Spleen (tissue), 11 donors: Measurements from ENCODE around the gene EPB41L4A. TPM values are rescaled to one million over a fixed set of nuclear protein-coding genes. Genes with fewer than 3 reads are reported as not detected.

Experiments
- DNase-seq: peaks from one replicate; pipeline ENCODE4 v3.0.0-alpha.2; 2020
- H3K27ac ChIP-seq, 8 donors: fragments of 200-600 bp; sonication (generic) in 7 of 8; 1 replicate in 4 of 8; 2 replicates in 4 of 8; pipeline versions ENCODE4 v1.5.0 to v1.8.0; 2016 to 2021; ENCODE audit warnings: inconsistent platforms in 4 of 8, mild to moderate bottlenecking in 4 of 8, moderate library complexity in 1 of 8
- H3K27me3 ChIP-seq, 7 donors: fragments of 200-600 bp; sonication (generic) in 6 of 7; replicated peaks in 1 of 7; 1 replicate in 4 of 7; 2 replicates in 3 of 7; pipeline versions ENCODE4 v1.5.0 to v1.8.0; 2016 to 2021; ENCODE audit warnings: inconsistent platforms in 3 of 7, mild to moderate bottlenecking in 1 of 7
- H3K36me3 ChIP-seq, 6 donors: fragments of 200-600 bp; sonication (generic) in 5 of 6; 1 replicate in 4 of 6; 2 replicates in 2 of 6; pipeline versions ENCODE4 v1.5.0 to v1.8.0; 2016 to 2021; ENCODE audit warnings: inconsistent platforms in 2 of 6
- H3K4me1 ChIP-seq, 6 donors: fragments of 200-600 bp; sonication (generic) in 5 of 6; 1 replicate in 3 of 6; 2 replicates in 3 of 6; pipeline versions ENCODE4 v1.5.0 to v1.8.0; 2016 to 2021; ENCODE audit warnings: inconsistent platforms in 3 of 6
- H3K4me3 ChIP-seq, 8 donors: fragments of 200-600 bp; sonication (generic) in 7 of 8; 1 replicate in 4 of 8; 2 replicates in 4 of 8; pipeline versions ENCODE4 v1.5.0 to v1.8.0; 2016 to 2021; ENCODE audit warnings: inconsistent platforms in 4 of 8, mild to moderate bottlenecking in 4 of 8, moderate library complexity in 2 of 8
- H3K9me3 ChIP-seq, 8 donors: fragments of 200-600 bp; sonication (generic) in 7 of 8; 1 replicate in 4 of 8; 2 replicates in 4 of 8; pipeline versions ENCODE4 v1.5.0 to v1.8.0; 2016 to 2021; ENCODE audit warnings: inconsistent platforms in 4 of 8
- POLR2A ChIP-seq, 3 donors: fragments of 450-650 bp; IDR thresholded peaks; one replicate each; pipeline ENCODE4 v1.5.1; 2017; ENCODE audit warnings: antibody characterized with exemption in 3 of 3, mild to moderate bottlenecking in 1 of 3
- POLR2AphosphoS5 ChIP-seq, 3 donors: sonication (generic); formaldehyde crosslinking; IDR thresholded peaks; one replicate each; pipeline ENCODE4 v1.5.1; 2017; ENCODE audit warnings: antibody characterized with exemption in 3 of 3
- WGBS, 5 donors: extraction: QIAGEN DNeasy Blood & Tissue Kit in 3 of 5; methylation state at CpG; one replicate each; pipeline versions ENCODE4 v1.1.5 to v1.1.7; 2013 to 2018; 5-methylcytosine and 5-hydroxymethylcytosine counted together
- intact Hi-C: fragments of 100-400 bp; cut with DNase I; formaldehyde crosslinking; loops from one replicate; pipeline ENCODE4 v1.15.0; 2023; ENCODE audit warnings: low total_unique reads
- polyA plus RNA-seq, 3 donors: library from polyadenylated mRNA; stranded (reverse); fragments of 200-250 nt; gene quantifications; one replicate each; pipeline ENCODE4 v1.2.1, GENCODE V29; 2013
- total RNA-seq, 7 donors: library from RNA; depleted of rRNA in 3 of 7; stranded (reverse); fragments of >200 nt in 3 of 7; fragmentation: NEBNext Ultra II Directional in 4 of 7; extraction: Animal tissue kit (Norgen Biotek cat#: 25700) in 4 of 7; gene quantifications; one replicate each; pipeline versions ENCODE4 v1.1.0 to v1.2.1, GENCODE V29; 2016 to 2021
- TF ChIP-seq, protein P1 (sequence below), 11 experiments: fragments of 200-600 bp in 7 of 11; fragments of 450-650 bp in 4 of 11; sonication (generic) in 4 of 11; IDR thresholded peaks in 8 of 11; conservative IDR thresholded peaks in 3 of 11; 1 replicate in 7 of 11; 2 replicates in 4 of 11; pipeline versions ENCODE4 v1.4.0 to v1.8.0; 2016 to 2021; ENCODE audit warnings: antibody characterized with exemption in 11 of 11, inconsistent platforms in 4 of 11, mild to moderate bottlenecking in 1 of 11
- donor health status: healthy with polysubstance abuse.
- donor health status: DM: no; HTN: no; CAD: no; lungs with moderate emphysema.
- donor health status: DM: no; HTN: no; CAD: no.
- donor health status: Bipolar disorder and iron deficiency.
- donor health status: healthy.
- donor health status: DM: no; HTN: no; CAD: no.
- donor health status: DM: yes; HTN: yes; CAD: no.

Gene EPB41L4A
- total and polyA plus RNA-seq, 10 donors = 1.4 to 28.1 (median 12.2) TPM

GRCh38 chr5:112275671-112276070 is 143.4 kb downstream of the EPB41L4A start:
- Histone ChIP-seq H3K36me3 (no peaks in the 10 kb centered on the region), H3K27ac (no peak overlapping the region), H3K27me3 (no peaks in the 10 kb centered on the region), H3K4me3 (no peak overlapping the region), H3K4me1 (peaks cover 0 to 7% (median 0%) of the 10 kb centered on the region in 6 donors), H3K9me3 (no peaks in the 10 kb centered on the region)
- WGBS, 5 donors = 81 to 100% (median 84%) methylated on average over 1 of the region's 1 CpG
- intact Hi-C loops = no loop called here
- TF ChIP-seq POLR2A (IDR thresholded peaks at IDR 0.05) (no peak), POLR2AphosphoS5 (IDR thresholded peaks at IDR 0.05) (no peak)
- TF ChIP-seq, protein P1, sequence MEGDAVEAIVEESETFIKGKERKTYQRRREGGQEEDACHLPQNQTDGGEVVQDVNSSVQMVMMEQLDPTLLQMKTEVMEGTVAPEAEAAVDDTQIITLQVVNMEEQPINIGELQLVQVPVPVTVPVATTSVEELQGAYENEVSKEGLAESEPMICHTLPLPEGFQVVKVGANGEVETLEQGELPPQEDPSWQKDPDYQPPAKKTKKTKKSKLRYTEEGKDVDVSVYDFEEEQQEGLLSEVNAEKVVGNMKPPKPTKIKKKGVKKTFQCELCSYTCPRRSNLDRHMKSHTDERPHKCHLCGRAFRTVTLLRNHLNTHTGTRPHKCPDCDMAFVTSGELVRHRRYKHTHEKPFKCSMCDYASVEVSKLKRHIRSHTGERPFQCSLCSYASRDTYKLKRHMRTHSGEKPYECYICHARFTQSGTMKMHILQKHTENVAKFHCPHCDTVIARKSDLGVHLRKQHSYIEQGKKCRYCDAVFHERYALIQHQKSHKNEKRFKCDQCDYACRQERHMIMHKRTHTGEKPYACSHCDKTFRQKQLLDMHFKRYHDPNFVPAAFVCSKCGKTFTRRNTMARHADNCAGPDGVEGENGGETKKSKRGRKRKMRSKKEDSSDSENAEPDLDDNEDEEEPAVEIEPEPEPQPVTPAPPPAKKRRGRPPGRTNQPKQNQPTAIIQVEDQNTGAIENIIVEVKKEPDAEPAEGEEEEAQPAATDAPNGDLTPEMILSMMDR (IDR thresholded peaks at IDR 0.05 in 8 of 11, conservative IDR thresholded peaks at IDR 0.05 in 3 of 11) = no peak
- DNase-seq = no peak

GRCh38 chr5:112270299-112271293 is 148.5 kb downstream of the EPB41L4A start:
- H3K9me3 ChIP-seq = no peaks in the 10 kb centered on the region
- DNase-seq = no peak
- intact Hi-C loops = no loop called here
- H3K27me3 ChIP-seq = no peaks in the 10 kb centered on the region
- no peaks in the 10 kb centered on the region for H3K36me3 ChIP-seq
- 70 to 84% (median 73%) methylated on average over 4 of the region's 4 CpGs for WGBS, 5 donors
- H3K27ac ChIP-seq = no peak overlapping the region
- H3K4me1 ChIP-seq = peaks cover 0 to 7% (median 0%) of the 10 kb centered on the region in 6 donors
- TF ChIP-seq POLR2AphosphoS5 (IDR thresholded peaks at IDR 0.05) = no peak
- TF ChIP-seq, protein P1 (IDR thresholded peaks at IDR 0.05 in 8 of 11, conservative IDR thresholded peaks at IDR 0.05 in 3 of 11) = no peak
- TF ChIP-seq POLR2A (IDR thresholded peaks at IDR 0.05) = no peak
- no peak overlapping the region for H3K4me3 ChIP-seq

DNA sequence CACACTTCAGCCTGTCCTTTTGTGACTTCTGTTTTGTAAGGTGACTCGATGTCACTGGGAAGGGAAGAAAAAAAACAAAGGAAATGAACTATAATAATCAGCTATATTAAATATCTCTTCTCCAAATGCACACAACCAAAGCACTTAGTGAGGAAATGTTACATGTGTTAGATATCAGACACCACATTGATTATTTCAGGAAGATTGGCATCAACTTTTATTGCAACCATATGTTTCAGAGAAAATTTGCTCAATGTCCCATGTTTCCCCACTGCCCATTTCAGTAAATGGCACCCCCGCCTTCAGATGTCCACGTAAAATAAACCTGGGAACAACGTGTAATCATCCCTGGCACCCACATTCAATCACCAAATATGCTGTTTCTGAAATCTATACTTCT is 151.8 kb downstream of the EPB41L4A start:
- WGBS, 5 donors = 77 to 90% (median 81%) methylated on average over 4 of the region's 4 CpGs
- intact Hi-C loops = no loop called here
- peaks cover 0 to 7% (median 0%) of the 10 kb centered on the region in 6 donors for H3K4me1 ChIP-seq
- TF ChIP-seq, protein P1 (IDR thresholded peaks at IDR 0.05 in 8 of 11, conservative IDR thresholded peaks at IDR 0.05 in 3 of 11) = no peak
- TF ChIP-seq POLR2A (IDR thresholded peaks at IDR 0.05) = no peak
- H3K27me3 ChIP-seq = no peaks in the 10 kb centered on the region
- peaks cover 0 to 14% (median 0%) of the 10 kb centered on the region in 6 donors for H3K36me3 ChIP-seq
- H3K27ac ChIP-seq = no peak overlapping the region
- H3K9me3 ChIP-seq = no peaks in the 10 kb centered on the region
- DNase-seq = no peak
- H3K4me3 ChIP-seq = no peak overlapping the region

DNA sequence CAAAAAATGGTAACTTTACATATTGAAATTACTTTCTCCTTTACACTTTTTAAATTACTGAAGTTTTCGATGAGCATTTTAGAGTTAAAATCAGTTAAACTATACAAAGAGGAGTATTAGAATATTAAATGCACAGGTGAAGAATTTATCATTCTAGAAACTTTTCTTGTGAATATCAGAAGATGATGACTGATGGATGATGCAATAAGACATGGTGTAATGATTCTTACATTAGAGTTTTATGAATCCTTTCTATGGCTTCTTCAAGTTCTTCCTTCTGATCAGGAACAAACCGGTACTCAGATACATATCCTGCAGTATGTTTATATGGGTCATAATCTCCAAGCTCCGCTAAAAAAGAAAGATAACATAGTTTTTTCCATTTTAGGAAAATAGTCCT is 154.4 kb downstream of the EPB41L4A start:
- Histone ChIP-seq H3K9me3 (no peaks in the 10 kb centered on the region), H3K27ac (no peak overlapping the region), H3K4me3 (no peak overlapping the region), H3K4me1 (no peaks in the 10 kb centered on the region), H3K36me3 (peaks cover 0 to 14% (median 0%) of the 10 kb centered on the region in 6 donors), H3K27me3 (no peaks in the 10 kb centered on the region)
- no peak for TF ChIP-seq POLR2A (IDR thresholded peaks at IDR 0.05)
- intact Hi-C loops = no loop called here
- 96 to 99% (median 96%) methylated on average over 3 of the region's 3 CpGs for WGBS, 5 donors
- DNase-seq = no peak
